A549 (cell line): Measurements from ENCODE around the gene LRRC8C.

Experiments used
- CHD4 ChIP-seq: fragments of 200-600 bp; sonication (generic); IDR thresholded peaks from 2 replicates; pipeline ENCODE4 v1.6.1; 2016; ENCODE audit warnings: antibody characterized with exemption, mild to moderate bottlenecking, borderline replicate concordance
- CTCF ChIP-seq: fragments of >200 bp; sonication (Bioruptor Twin); formaldehyde crosslinking; IDR thresholded peaks from 3 replicates; pipeline ENCODE4 v1.5.1; 2016
- EP300 ChIP-seq, 2 experiments: fragments of >200 bp; sonication (Bioruptor Twin); formaldehyde crosslinking; IDR thresholded peaks; 2 replicates in 1 of 2; 3 replicates in 1 of 2; pipeline ENCODE4 v1.6.1; 2016 to 2017
- MAFK ChIP-seq: fragments of 450-650 bp; IDR thresholded peaks from 2 replicates; pipeline ENCODE4 v1.6.1; 2014; ENCODE audit not compliant: partially characterized antibody
- MAX ChIP-seq: IDR thresholded peaks from 2 replicates; pipeline ENCODE4 v1.6.1; 2012
- ZSCAN20 ChIP-seq: fragments of 250-450 bp; sonication (Bioruptor Pico); IDR thresholded peaks from 2 replicates; pipeline ENCODE4 v1.8.0; 2022; ENCODE audit warnings: mild to moderate bottlenecking, moderate library complexity

- TF ChIP-seq MAX, result no peak
- no peak for TF ChIP-seq CHD4
- TF ChIP-seq CTCF, result no peak
- TF ChIP-seq MAFK, result no peak
- TF ChIP-seq EP300 (IDR thresholded peaks at IDR 0.05), result no peak
- no peak for TF ChIP-seq ZSCAN20 (CRISPR knock-in tag)
Measured at GRCh38 chr1:89667691-89668090, 34.8 kb downstream of the LRRC8C start.
